CD4-positive, alpha-beta T cell (primary cell): ENCODE data around the gene EDN1. TPM values are rescaled to one million over a fixed set of nuclear protein-coding genes. Genes with fewer than 3 reads are reported as not detected.

Experiments used
- ATAC-seq: fragments of 200-7000 bp; cut with Tn5 transposase; one replicate; pipeline ENCODE4 v1.10.0; 2022; ENCODE audit warnings: mild to moderate bottlenecking; ENCODE audit not compliant: poor library complexity
- CTCF ChIA-PET: fragments of 350-600 bp; sonication (Branson Sonifier 250); formaldehyde crosslinking; loops from one replicate; lab custom pipeline; 2021; ENCODE audit warnings: antibody characterized with exemption, inconsistent platforms; lab: Charles Lee
- POLR2A ChIA-PET: fragments of 350-600 bp; sonication (Branson Sonifier 250); formaldehyde crosslinking; loops from one replicate; lab custom pipeline; 2021; ENCODE audit warnings: antibody characterized with exemption, inconsistent platforms; lab: Charles Lee
- DNase-seq, 14 experiments: peaks; one replicate each; pipeline ENCODE4 v3.0.0-alpha.2; 2013 to 2020; ENCODE audit warnings: mixed read lengths in 2 of 14
- H3K27ac ChIP-seq, 2 donors: one replicate each; pipeline versions ENCODE4 v1.5.1 to v1.7.0; 2013; ENCODE audit warnings: low read length in 2 of 2, low read depth in 1 of 2, mild to moderate bottlenecking in 1 of 2
- H3K27me3 ChIP-seq, 2 experiments: 1 replicate in 1 of 2; 2 replicates in 1 of 2; pipeline versions ENCODE4 v1.6.1 to v1.7.0; 2013; ENCODE audit warnings: low read length in 2 of 2, control low read depth in 1 of 2, mild to moderate bottlenecking in 1 of 2, moderate library complexity in 1 of 2; ENCODE audit not compliant: insufficient read depth in 2 of 2, control insufficient read depth in 1 of 2
- H3K36me3 ChIP-seq: one replicate; pipeline ENCODE4 v1.6.1; 2013; ENCODE audit warnings: low read length, control low read depth; ENCODE audit not compliant: insufficient read depth
- H3K4me1 ChIP-seq: one replicate; pipeline ENCODE4 v1.6.1; 2013; ENCODE audit warnings: low read length, control low read depth; ENCODE audit not compliant: insufficient read depth
- H3K4me3 ChIP-seq: one replicate; pipeline ENCODE4 v1.5.1; 2013; ENCODE audit warnings: mild to moderate bottlenecking, low read length, moderate library complexity
- H3K9me3 ChIP-seq, 2 experiments: 1 replicate in 1 of 2; 2 replicates in 1 of 2; pipeline versions ENCODE4 v1.6.1 to v1.7.0; 2013; ENCODE audit warnings: low read length in 2 of 2, mild to moderate bottlenecking in 2 of 2, control low read depth in 1 of 2, moderate library complexity in 1 of 2; ENCODE audit not compliant: control insufficient read depth in 1 of 2, insufficient read depth in 1 of 2
- H3K27ac Mint-ChIP-seq: one replicate; pipeline ENCODE4 v1.8.0; 2020; ENCODE audit warnings: mixed read lengths
- H3K27me3 Mint-ChIP-seq: one replicate; pipeline ENCODE4 v1.8.0; 2021; ENCODE audit warnings: mixed read lengths
- H3K36me3 Mint-ChIP-seq: one replicate; pipeline ENCODE4 v1.8.0; 2021; ENCODE audit warnings: low read depth, mixed read lengths
- H3K4me1 Mint-ChIP-seq: one replicate; pipeline ENCODE4 v1.8.0; 2021; ENCODE audit warnings: low read depth, mixed read lengths
- H3K4me3 Mint-ChIP-seq: one replicate; pipeline ENCODE4 v1.8.0; 2020; ENCODE audit warnings: mild to moderate bottlenecking, mixed read lengths
- H3K9me3 Mint-ChIP-seq: one replicate; pipeline ENCODE4 v1.8.0; 2020; ENCODE audit warnings: mixed read lengths
- CTCF ChIP-seq: fragments of 200-600 bp; IDR thresholded peaks from one replicate; pipeline ENCODE4 v1.8.0; 2022; ENCODE audit warnings: antibody characterized with exemption, mild to moderate bottlenecking
- intact Hi-C, 2 experiments: fragments of 100-400 bp; cut with DNase I in 1 of 2; cut with micrococcal nuclease in 1 of 2; formaldehyde crosslinking; loops; one replicate each; pipeline versions ENCODE4 v1.15.1 to v1.9.0; 2023 to 2025; cut with DNase I, micrococcal nuclease
- total RNA-seq, 174 experiments: library from RNA in 2 of 174; stranded (reverse) in 2 of 174; gene quantifications; one replicate each; pipeline ENCODE4 v1.2.3 and lab custom pipeline; 2021 to 2026

EDN1 gene
- total RNA-seq, 2 experiments from 2014 or later, result 0.80 to 1.1 TPM

DNA sequence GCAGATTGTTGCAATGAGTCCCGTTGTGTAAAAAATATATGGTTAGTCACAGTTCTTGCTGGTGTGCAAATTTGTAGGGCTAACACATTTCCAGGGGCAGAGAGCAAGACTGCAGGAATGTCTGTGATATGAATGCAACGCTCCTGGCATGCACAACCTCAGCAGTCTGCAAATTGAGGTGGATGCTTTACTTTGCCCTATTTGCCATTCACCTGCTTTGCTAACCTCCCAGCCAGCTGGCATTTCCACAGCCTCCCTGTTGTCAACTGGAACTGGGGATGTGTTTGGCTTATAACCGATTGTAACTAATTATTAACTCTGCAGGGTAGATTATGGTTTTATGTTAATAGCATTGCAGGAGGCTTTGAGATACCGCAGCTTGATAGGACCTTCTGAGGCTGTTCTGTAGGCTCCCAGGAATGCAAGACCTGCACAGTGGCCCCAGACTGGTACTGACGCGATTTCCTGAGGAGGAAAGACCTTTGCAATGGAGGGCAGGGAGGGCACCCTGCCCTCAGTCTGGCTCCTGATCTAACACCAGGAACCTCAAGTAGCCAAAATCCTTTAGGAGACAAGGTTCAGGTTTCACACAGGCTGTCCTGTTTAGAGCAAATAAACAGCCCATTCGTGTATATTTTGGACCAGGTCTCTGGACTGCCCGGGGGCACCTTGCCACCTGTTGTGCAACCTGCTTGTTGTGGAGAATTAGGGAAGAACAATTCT, 53.4 kb downstream of the EDN1 start:
- POLR2A ChIA-PET, result no interaction called here

DNA sequence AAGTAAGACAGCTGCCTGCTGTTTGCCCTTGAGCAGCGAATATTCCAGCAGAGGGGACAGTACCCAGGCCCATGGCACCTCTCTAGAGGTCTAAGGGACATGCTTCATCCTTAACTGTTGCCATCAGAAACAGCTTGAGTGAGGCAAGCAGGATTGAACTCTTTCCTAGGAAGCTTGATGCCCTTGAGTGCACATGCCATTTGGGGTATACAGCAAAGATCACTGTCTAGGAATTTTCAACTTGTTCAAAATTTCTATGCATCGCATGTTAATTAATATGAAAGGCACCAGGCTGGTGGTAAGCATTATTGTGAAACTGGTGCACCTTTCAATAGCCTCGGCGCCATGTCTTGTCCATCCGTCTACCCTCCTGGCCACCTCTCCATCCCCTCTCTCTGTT, 54.1 kb downstream of the EDN1 start:
- H3K36me3 Mint-ChIP-seq, result no peaks in the 10 kb centered on the region
- Histone ChIP-seq H3K27me3 (peaks cover 0 to 3% of the 10 kb centered on the region in 2 experiments), H3K27ac (no peak overlapping the region), H3K9me3 (no peaks in the 10 kb centered on the region), H3K36me3 (no peaks in the 10 kb centered on the region), H3K4me1 (no peaks in the 10 kb centered on the region), H3K4me3 (no peak overlapping the region)
- ChIA-PET POLR2A (no interaction called here), CTCF (no interaction called here)
- H3K4me3 Mint-ChIP-seq, result no peak overlapping the region
- no peaks in the 10 kb centered on the region for H3K4me1 Mint-ChIP-seq
- no peaks in the 10 kb centered on the region for H3K9me3 Mint-ChIP-seq
- H3K27me3 Mint-ChIP-seq, result peaks cover 10% of the 10 kb centered on the region
- H3K27ac Mint-ChIP-seq, result no peak overlapping the region
- no peak for DNase-seq
- intact Hi-C loops, result no loop called here
- no peak for ATAC-seq
- TF ChIP-seq CTCF, result no peak

More for the DNA sequence above, 53.4 kb downstream of the EDN1 start:
- Histone ChIP-seq H3K27me3 (peaks cover 0 to 3% of the 10 kb centered on the region in 2 experiments), H3K4me3 (no peak overlapping the region), H3K9me3 (no peaks in the 10 kb centered on the region), H3K36me3 (no peaks in the 10 kb centered on the region), H3K27ac (no peak overlapping the region), H3K4me1 (no peaks in the 10 kb centered on the region)
- H3K27ac Mint-ChIP-seq, result no peak overlapping the region
- no peaks in the 10 kb centered on the region for H3K36me3 Mint-ChIP-seq
- H3K4me1 Mint-ChIP-seq, result no peaks in the 10 kb centered on the region
- intact Hi-C loops, result no loop called here
- H3K27me3 Mint-ChIP-seq, result peaks cover 8% of the 10 kb centered on the region
- DNase-seq (peak in 1 of 14 experiments; percentile 27), ATAC-seq (no peak)
- CTCF ChIA-PET, result no interaction called here
- TF ChIP-seq CTCF, result no peak
- H3K4me3 Mint-ChIP-seq, result no peak overlapping the region
- H3K9me3 Mint-ChIP-seq, result no peaks in the 10 kb centered on the region

DNA sequence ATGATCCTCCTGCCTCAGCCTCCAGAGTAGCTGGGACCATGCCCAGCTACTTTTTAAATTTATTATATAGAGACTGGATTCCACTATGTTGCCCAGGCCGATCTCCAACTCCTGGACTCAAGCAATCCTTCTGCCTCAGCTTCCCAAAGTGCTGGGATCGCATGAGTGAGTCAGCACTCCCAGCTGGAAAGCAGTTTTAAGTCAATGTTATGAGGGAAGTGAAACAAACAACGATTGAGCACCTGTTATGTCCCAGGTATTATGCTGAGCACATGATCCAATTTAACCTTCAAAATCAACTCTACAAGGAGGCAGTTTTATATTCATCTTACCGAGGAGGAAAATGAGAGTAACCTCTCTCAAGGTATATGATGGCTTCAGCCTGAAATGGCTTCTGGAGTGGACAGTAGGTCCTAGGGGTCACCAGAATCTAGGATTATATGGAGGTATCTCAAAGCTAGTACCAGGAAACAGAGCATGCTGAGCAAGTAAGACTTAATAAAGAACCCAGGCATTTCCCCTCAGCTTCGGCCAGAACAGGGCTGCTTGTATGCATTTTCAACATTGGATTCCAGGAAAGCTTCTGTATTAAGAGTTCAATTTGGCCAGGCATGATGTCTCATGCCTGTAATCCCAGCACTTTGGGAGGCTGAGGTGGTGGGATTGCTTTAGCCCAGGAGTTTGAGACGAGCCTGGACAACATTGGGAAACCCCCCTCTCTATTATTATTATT, 55.0 kb downstream of the EDN1 start:
- peaks cover 16% of the 10 kb centered on the region for H3K27me3 Mint-ChIP-seq
- peaks cover 0 to 3% of the 10 kb centered on the region in 2 experiments for H3K27me3 ChIP-seq
- H3K27ac ChIP-seq, result no peak overlapping the region
- DNase-seq, result no peak
- H3K4me3 Mint-ChIP-seq, result no peak overlapping the region
- H3K9me3 ChIP-seq, result no peaks in the 10 kb centered on the region
- ATAC-seq, result no peak
- no peaks in the 10 kb centered on the region for H3K4me1 ChIP-seq
- H3K27ac Mint-ChIP-seq, result no peak overlapping the region
- H3K36me3 ChIP-seq, result no peaks in the 10 kb centered on the region
- CTCF ChIA-PET, result no interaction called here
- POLR2A ChIA-PET, result no interaction called here
- TF ChIP-seq CTCF, result no peak
- intact Hi-C loops, result no loop called here
- H3K4me3 ChIP-seq, result no peak overlapping the region
- H3K36me3 Mint-ChIP-seq, result no peaks in the 10 kb centered on the region
- H3K4me1 Mint-ChIP-seq, result no peaks in the 10 kb centered on the region
- H3K9me3 Mint-ChIP-seq, result no peaks in the 10 kb centered on the region
